PC-9 (cell line): ENCODE data around the gene NOL9.

Source experiments
- EZH2 ChIP-seq: fragments of 200-600 bp; sonication (generic); IDR thresholded peaks from 2 replicates; pipeline ENCODE4 v1.8.0; 2017; ENCODE audit warnings: antibody characterized with exemption, low read depth
- TF ChIP-seq, protein P1 (sequence below): fragments of 200-600 bp; sonication (generic); conservative IDR thresholded peaks from 2 replicates; pipeline ENCODE4 v1.6.1; 2017; ENCODE audit warnings: mixed run types, antibody characterized with exemption, mild to moderate bottlenecking, moderate library complexity

DNA sequence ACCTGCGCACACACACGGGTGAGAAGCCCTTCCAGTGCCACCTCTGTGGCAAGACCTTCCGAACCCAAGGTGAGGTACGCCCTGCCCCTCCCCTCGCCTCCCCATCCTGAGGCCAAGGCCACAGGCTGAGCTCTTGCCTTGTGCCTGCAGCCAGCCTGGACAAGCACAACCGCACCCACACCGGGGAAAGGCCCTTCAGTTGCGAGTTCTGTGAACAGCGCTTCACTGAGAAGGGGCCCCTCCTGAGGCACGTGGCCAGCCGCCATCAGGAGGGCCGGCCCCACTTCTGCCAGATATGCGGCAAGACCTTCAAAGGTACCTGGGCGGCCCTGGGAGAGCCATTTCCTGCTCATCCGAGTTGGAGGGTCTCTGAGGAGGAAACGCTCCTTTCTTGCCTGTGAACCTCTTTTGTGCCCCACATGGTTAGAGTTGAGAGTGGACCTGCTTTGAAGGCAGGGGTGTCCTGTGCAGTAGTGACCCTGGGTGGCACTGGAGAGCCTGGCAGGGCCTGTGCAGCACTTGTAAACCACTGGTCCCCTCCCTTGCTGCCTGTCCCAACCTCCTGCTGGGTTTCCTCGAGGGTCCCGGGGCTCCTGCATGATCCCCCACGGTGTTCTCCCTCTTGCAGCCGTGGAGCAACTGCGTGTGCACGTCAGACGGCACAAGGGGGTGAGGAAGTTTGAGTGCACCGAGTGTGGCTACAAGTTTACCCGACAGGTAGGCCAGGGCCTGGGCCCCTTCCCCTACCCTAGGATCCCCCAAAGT lies 34.0 kb upstream of the NOL9 start:
- TF ChIP-seq, protein P1, sequence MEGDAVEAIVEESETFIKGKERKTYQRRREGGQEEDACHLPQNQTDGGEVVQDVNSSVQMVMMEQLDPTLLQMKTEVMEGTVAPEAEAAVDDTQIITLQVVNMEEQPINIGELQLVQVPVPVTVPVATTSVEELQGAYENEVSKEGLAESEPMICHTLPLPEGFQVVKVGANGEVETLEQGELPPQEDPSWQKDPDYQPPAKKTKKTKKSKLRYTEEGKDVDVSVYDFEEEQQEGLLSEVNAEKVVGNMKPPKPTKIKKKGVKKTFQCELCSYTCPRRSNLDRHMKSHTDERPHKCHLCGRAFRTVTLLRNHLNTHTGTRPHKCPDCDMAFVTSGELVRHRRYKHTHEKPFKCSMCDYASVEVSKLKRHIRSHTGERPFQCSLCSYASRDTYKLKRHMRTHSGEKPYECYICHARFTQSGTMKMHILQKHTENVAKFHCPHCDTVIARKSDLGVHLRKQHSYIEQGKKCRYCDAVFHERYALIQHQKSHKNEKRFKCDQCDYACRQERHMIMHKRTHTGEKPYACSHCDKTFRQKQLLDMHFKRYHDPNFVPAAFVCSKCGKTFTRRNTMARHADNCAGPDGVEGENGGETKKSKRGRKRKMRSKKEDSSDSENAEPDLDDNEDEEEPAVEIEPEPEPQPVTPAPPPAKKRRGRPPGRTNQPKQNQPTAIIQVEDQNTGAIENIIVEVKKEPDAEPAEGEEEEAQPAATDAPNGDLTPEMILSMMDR: no peak
- TF ChIP-seq EZH2: no peak
